Measurements from ENCODE around the gene SP110. TPM values are rescaled to one million over a fixed set of nuclear protein-coding genes. Genes with fewer than 3 reads are reported as not detected.

SP110 gene
- total RNA-seq, 4 donors from 2014 or later, result 13.3 to 61.3 (median 28.7) TPM

DNA sequence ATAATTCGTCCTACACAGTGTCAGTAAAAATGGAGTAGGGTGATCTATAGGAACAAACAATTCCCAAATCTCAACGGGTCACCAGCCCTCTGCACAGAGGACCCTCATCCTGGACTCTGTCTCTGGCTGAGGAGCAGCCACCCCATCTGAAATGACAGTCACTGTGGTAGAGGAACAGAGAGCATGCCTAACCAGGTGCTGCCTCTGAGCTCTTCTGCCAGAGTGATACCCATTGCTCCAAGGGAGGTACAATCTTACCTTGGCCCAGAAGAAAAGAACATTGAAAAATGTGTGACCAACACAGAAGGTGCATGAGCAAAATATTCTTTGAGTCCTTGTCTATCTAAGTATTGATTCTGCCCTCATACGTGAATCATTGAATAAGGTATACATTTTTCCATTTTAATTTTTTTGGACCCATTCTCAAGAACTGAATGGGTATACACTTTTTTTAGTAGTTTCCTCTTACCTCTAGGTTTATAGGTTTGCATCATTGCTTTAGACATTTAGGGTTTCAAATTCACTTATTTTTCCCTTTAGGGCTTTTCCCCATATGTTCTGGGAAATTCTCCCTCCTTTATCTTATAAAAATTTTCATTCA lies 14.4 kb upstream of the SP110 start:
- no peak for DNase-seq (ENCODE audit: low spot score)
- no peak for ATAC-seq (ENCODE audit: low FRiP score)
- TF ChIP-seq, protein P1, sequence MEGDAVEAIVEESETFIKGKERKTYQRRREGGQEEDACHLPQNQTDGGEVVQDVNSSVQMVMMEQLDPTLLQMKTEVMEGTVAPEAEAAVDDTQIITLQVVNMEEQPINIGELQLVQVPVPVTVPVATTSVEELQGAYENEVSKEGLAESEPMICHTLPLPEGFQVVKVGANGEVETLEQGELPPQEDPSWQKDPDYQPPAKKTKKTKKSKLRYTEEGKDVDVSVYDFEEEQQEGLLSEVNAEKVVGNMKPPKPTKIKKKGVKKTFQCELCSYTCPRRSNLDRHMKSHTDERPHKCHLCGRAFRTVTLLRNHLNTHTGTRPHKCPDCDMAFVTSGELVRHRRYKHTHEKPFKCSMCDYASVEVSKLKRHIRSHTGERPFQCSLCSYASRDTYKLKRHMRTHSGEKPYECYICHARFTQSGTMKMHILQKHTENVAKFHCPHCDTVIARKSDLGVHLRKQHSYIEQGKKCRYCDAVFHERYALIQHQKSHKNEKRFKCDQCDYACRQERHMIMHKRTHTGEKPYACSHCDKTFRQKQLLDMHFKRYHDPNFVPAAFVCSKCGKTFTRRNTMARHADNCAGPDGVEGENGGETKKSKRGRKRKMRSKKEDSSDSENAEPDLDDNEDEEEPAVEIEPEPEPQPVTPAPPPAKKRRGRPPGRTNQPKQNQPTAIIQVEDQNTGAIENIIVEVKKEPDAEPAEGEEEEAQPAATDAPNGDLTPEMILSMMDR (IDR thresholded peaks at IDR 0.05), result no peak

DNA sequence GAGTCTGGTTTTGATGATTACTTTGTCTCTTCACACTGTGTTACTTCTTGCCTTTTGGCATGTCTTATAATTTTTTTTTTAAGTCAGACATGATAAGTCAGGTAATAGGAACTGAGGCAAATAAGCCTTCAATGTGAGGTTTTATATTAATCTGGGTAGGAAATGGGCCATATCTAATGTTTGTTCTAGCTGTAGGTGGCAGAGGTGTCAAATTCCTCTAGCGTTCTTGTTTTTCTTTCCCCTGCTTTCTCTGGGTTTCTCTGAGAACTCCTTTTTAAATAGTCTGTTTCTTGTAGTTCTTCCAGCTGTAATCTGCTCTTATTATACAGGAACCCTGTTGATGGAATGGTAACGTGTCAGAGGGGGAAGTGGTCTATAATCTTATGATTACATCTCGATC lies 11.5 kb upstream of the SP110 start:
- DNase-seq (ENCODE audit: low spot score), result no peak
- no peak for ATAC-seq (ENCODE audit: low FRiP score)
- TF ChIP-seq, protein P1 (IDR thresholded peaks at IDR 0.05), result no peak

DNA sequence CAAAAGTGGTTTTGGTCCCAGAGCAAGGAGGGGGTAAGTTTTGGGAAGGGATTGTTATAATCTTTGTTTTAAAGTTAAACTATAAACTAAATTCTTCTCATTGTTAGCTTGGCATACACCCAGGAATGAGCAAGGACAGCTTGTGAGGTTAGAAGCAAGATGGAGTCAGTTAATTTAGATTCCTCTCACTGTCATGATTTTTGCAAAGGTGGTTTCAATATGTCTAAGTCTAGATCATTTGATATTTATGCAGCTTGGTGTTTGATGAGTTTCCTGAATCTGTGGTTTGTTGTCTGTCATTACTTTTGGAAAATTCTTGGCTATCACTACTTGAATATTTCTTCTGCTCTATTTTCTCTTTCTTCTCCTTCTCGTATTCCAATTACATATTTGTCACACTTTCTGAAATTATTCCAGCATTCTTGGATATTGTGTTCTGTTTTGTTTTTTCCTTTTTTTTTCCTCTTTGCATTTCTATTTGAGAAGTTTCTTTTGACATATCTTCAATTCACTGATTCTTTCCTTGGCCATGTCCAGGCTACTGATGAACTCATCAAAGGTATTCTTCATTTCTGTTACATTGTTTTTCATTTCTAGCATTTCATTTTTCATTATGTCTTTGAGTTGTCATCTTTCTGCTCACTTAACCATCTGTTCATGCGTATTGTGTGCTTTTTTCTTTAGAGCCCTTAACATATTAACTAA lies 10.9 kb upstream of the SP110 start:
- ATAC-seq (ENCODE audit: low FRiP score) (no peak), DNase-seq (ENCODE audit: low spot score) (no peak)
- TF ChIP-seq, protein P1 (IDR thresholded peaks at IDR 0.05), result no peak

DNA sequence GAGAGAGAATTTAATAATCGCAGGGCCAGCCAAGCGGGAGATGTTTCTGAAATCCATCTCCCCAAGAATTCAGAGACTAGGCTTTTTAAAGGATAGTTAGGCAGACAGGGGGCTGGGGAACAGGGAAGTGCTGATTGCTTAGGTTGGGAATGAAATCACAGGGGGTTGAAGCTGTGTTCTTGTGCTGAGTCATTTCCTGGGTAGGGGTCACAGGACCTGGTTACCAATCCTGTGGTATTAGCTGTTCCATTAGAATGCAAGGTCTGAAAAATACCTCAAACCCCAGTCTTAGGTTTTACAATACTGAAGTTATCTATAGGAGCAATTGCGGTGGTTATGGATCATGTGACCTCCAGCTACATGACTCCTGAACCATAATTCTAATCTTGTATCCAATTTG lies 10.3 kb upstream of the SP110 start:
- ATAC-seq (ENCODE audit: low FRiP score) (no peak), DNase-seq (ENCODE audit: low spot score) (no peak)
- TF ChIP-seq, protein P1 (IDR thresholded peaks at IDR 0.05), result no peak

DNA sequence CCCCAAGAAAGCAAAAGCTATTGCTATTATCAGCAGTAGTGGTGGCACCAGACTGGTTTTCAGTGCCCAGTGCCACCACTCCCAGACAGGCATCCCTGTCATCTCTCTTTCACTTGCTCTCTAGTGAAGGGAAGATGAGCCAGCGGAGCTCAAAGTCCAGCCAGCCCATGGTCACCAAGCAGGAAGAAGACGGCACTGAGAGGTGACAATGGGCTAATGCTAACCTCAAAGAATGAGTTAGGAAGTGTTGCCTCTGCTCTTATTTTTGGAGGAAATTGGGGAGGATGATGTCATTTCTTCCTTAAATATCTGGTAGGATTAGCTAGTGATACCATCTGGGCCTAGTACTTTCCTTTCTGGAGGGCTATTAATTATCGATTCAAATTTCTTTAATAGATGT lies 7.4 kb upstream of the SP110 start:
- ATAC-seq (ENCODE audit: low FRiP score) (no peak), DNase-seq (ENCODE audit: low spot score) (no peak)
- TF ChIP-seq, protein P1 (IDR thresholded peaks at IDR 0.05), result no peak

DNA sequence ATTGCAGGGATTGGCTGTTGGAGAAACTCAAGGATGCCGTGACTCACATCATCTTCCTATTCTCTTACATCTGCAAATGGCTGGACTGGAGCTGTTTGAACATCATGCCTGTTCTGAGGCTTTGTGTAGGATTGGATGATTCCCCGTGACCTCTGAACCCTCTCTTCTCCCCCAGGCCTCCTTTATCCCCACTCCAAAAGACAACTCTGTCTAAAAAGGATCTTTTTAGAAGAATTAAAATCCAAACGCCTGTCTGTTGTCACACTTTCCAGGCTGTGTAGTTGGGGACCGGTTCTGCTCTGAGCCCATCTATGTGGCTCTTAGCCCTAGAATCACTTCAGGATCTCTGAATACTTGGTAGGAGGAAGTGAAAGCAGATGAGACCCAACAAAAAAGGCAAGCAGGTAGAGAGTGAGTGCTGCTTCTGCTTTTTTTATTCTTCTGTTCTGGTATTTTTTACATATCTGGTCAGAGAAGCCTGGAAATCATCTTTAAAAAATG lies 6.3 kb upstream of the SP110 start:
- no peak for DNase-seq (ENCODE audit: low spot score)
- no peak for ATAC-seq (ENCODE audit: low FRiP score)

More for the DNA sequence above, 6.3 kb upstream of the SP110 start:
- TF ChIP-seq, protein P1 (IDR thresholded peaks at IDR 0.05), result no peak
